Body of pancreas (tissue), 4 donors: ENCODE data around the gene ALPL.

Source experiments
- CTCF ChIP-seq, 7 experiments: fragments of 450-650 bp in 4 of 7; fragments of 200-600 bp in 3 of 7; sonication (generic) in 3 of 7; IDR thresholded peaks; one replicate each; pipeline ENCODE4 v1.5.1; 2016 to 2019; ENCODE audit warnings: antibody characterized with exemption in 7 of 7
- POLR2A ChIP-seq, 3 donors: fragments of 450-650 bp; IDR thresholded peaks; one replicate each; pipeline ENCODE4 v1.6.1; 2016; ENCODE audit warnings: antibody characterized with exemption in 3 of 3, mild to moderate bottlenecking in 2 of 3

DNA sequence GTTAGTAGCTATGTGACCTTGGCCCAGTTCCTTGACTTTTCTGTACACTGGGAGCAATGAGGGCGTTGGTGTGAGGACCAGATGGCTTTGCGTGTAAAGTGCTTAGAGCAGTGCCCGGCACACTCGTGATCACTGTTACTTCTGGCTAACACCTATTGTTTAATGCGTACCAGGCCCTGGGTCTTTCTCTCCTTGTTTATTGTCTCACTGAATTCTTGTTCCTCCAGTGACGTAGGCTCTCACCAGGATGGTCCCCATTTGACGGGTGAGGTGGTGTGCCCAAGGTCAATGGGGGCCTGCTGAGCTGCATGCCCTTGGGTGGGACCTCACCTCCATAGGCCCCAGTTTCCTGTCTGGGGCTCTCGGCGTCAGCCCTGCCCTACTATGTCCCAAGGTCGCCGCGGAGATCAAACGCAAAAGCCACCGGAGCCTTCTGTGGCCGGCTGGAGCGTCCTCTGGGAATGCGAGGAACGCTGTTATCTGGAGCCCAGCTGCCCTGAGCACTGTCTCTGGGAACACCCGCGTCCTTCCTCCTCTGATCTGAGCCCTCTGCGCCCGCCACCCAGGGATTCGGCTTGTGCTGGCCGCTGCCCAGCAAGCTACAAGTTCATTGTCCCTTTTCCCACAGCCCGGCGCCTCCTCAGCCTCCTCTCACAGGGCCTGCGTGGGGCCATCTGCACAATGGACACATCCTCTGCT, 28.9 kb downstream of the ALPL start:
- no peak for TF ChIP-seq CTCF (IDR thresholded peaks at IDR 0.05)
- TF ChIP-seq POLR2A (IDR thresholded peaks at IDR 0.05), result no peak
